Right ventricle myocardium inferior (tissue), 1 donor: ENCODE data around the gene PVRIG. TPM values are rescaled to one million over a fixed set of nuclear protein-coding genes. Genes with fewer than 3 reads are reported as not detected.
"Not testable (repeated sequence)": the region's sequence is repeated elsewhere in the genome, so short reads cannot be mapped to it uniquely, and the experiment has no call there.

Experiments
- ATAC-seq: fragments of 200-7000 bp; cut with Tn5 transposase; one replicate; pipeline ENCODE4 v1.9.1; 2020; ENCODE audit warnings: mild to moderate bottlenecking, moderate library complexity
- DNase-seq: peaks from one replicate; pipeline ENCODE4 v3.0.0; 2021; ENCODE audit errors: missing footprints
- intact Hi-C: fragments of 100-400 bp; cut with DNase I; formaldehyde crosslinking; loops from one replicate; pipeline ENCODE4 v1.11.0; 2022
- total RNA-seq: library from RNA; stranded (reverse); fragmentation: NEBNext Ultra II Directional; extraction: Animal tissue kit (Norgen Biotek cat#: 25700); gene quantifications from one replicate; pipeline ENCODE4 v1.2.1, GENCODE V29; 2021
- donor health status: DM: no; HTN: yes; CAD: no; lungs with severe emphysema.

PVRIG gene
- total RNA-seq, 1 donor from 2014 or later, result not detected

- ATAC-seq, DNase-seq, intact Hi-C loops: not testable (repeated sequence)
Measured at GRCh38 chr7:100264669-100265165, 45.0 kb downstream of the PVRIG start.

GRCh38 chr7:100265851-100266250 lies 46.1 kb downstream of the PVRIG start:
- intact Hi-C loops, DNase-seq: not testable (repeated sequence)
- ATAC-seq, result peak; percentile 44

GRCh38 chr7:100266576-100267354 lies 47.0 kb downstream of the PVRIG start:
- DNase-seq, result no peak
- intact Hi-C loops, result no loop called here
- ATAC-seq, result no peak

- intact Hi-C loops, result no loop called here
- DNase-seq (no peak), ATAC-seq (no peak)
Measured at GRCh38 chr7:100267648-100268047, 47.9 kb downstream of the PVRIG start.

- ATAC-seq, intact Hi-C loops, DNase-seq: not testable (repeated sequence)
Measured at GRCh38 chr7:100268882-100269281, 49.1 kb downstream of the PVRIG start.

DNA sequence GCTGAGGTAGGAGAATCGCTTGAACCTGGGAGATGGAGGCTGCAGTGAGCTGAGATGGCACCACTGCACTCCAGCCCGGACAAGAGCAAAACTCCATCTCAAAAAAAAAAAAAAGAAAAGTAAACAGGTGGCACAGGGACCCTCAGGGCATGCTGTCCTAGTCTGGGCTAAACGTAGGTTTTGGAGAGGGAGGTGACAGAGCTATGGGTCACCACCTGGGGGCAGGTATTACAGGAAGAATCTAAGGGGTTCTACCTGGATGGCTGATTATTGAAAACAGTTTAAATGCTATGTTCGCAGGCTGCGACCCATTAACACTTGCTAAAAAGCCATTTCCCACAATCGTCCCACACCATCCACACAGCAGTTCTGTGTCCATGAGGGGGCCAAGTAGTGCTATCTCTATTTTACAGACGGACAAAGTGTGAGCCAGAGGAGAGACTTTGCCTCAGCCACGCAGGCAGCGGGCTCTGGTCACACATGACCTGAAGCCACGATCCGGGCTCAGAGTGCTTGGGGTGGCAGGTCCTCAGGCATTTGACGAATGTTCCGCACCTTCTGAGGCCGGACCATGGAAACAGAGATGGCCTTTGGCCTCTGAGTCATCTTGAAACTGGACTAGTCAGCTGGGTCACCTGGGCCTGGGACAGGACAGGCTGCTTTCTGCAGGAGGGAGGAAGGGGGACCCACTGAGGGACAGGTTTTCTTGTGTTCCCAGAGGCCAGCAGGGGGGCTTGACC lies 49.7 kb downstream of the PVRIG start:
- intact Hi-C loops, ATAC-seq, DNase-seq: not testable (repeated sequence)

- intact Hi-C loops, DNase-seq, ATAC-seq: not testable (repeated sequence)
Measured at GRCh38 chr7:100270046-100270918, 50.5 kb downstream of the PVRIG start.

Other genes starting within 250 kb of the PVRIG start
- 94.1 TPM for gene AZGP1, start 243.9 kb upstream of the PVRIG start, total RNA-seq
- 36.1 TPM for gene ZKSCAN1, start 204.4 kb upstream of the PVRIG start, total RNA-seq
- 9.4 TPM for gene ZSCAN21, start 170.2 kb upstream of the PVRIG start, total RNA-seq
- 14.6 TPM for gene ZNF3, start 138.2 kb upstream of the PVRIG start, total RNA-seq
- gene COPS6, start 131.0 kb upstream of the PVRIG start, total RNA-seq, result 117 TPM
- gene MCM7, start 118.6 kb upstream of the PVRIG start, total RNA-seq, result 25.4 TPM
- gene AP4M1, start 118.3 kb upstream of the PVRIG start, total RNA-seq, result 10.1 TPM
- 29.3 TPM for gene TAF6, start 100.6 kb upstream of the PVRIG start, total RNA-seq
- 10.6 TPM for gene CNPY4, start 100.3 kb upstream of the PVRIG start, total RNA-seq
- 2.1 TPM for gene MBLAC1, start 93.0 kb upstream of the PVRIG start, total RNA-seq
- 99.4 TPM for gene LAMTOR4, start 71.0 kb upstream of the PVRIG start, total RNA-seq
- gene TRAPPC14, start 61.2 kb upstream of the PVRIG start, total RNA-seq, result 7.1 TPM
- gene GAL3ST4, start 51.3 kb upstream of the PVRIG start, total RNA-seq, result 3.1 TPM
- 0.32 TPM for gene GPC2, start 42.6 kb upstream of the PVRIG start, total RNA-seq
- gene STAG3, start 42.0 kb upstream of the PVRIG start, total RNA-seq, result 0.51 TPM
- not detected for gene SPDYE3, start 87.8 kb downstream of the PVRIG start, total RNA-seq
- gene PILRB, start 138.2 kb downstream of the PVRIG start, total RNA-seq, result 9.2 TPM
- 3.8 TPM for gene PILRA, start 153.5 kb downstream of the PVRIG start, total RNA-seq
- 4.4 TPM for gene ZCWPW1, start 208.8 kb downstream of the PVRIG start, total RNA-seq
- 24.9 TPM for gene MEPCE, start 209.9 kb downstream of the PVRIG start, total RNA-seq
- gene PPP1R35, start 216.5 kb downstream of the PVRIG start, total RNA-seq, result 12.4 TPM
- 0.35 TPM for gene SPACDR, start 244.3 kb downstream of the PVRIG start, total RNA-seq